HepG2 (cell line): Measurements from ENCODE around the gene ZNF687. TPM values are rescaled to one million over a fixed set of nuclear protein-coding genes. Genes with fewer than 3 reads are reported as not detected.

Experiments
- AGO2 ChIP-seq: fragments of 200-400 bp; formaldehyde crosslinking; optimal IDR thresholded peaks from 2 replicates; pipeline ENCODE3; 2017; ENCODE audit warnings: mild to moderate bottlenecking, low read depth, low read length, moderate library complexity
- ARNT2 ChIP-seq: sonication (generic); formaldehyde crosslinking; IDR thresholded peaks from 2 replicates; pipeline ENCODE4 v1.8.0; 2022; ENCODE audit warnings: mild to moderate bottlenecking, low read depth, missing genetic modification reagents, moderate library complexity
- ATM ChIP-seq: fragments of 450-650 bp; IDR thresholded peaks from 2 replicates; pipeline ENCODE4 v1.7.1; 2017; ENCODE audit warnings: mild to moderate bottlenecking, borderline replicate concordance
- DMAP1 ChIP-seq: IDR thresholded peaks from 2 replicates; pipeline ENCODE4 v1.6.1; 2016
- ETV6 ChIP-seq: sonication (generic); formaldehyde crosslinking; conservative IDR thresholded peaks from 2 replicates; pipeline ENCODE4 v1.4.0; 2020; ENCODE audit warnings: missing genetic modification reagents
- KAT2B ChIP-seq: fragments of 150-350 bp; IDR thresholded peaks from 2 replicates; pipeline ENCODE4 v1.6.1; 2014; ENCODE audit warnings: low read depth, low read length, borderline replicate concordance
- KAT7 ChIP-seq: IDR thresholded peaks from 2 replicates; pipeline ENCODE4 v1.6.1; 2018; ENCODE audit warnings: borderline replicate concordance, missing compliant biosample characterization
- MATR3 ChIP-seq: sonication (generic); formaldehyde crosslinking; IDR thresholded peaks from 2 replicates; pipeline ENCODE4 v1.4.0; 2020; ENCODE audit warnings: missing genetic modification reagents
- MLXIP ChIP-seq: sonication (generic); formaldehyde crosslinking; IDR thresholded peaks from 2 replicates; pipeline ENCODE4 v1.9.0; 2021; ENCODE audit warnings: missing genetic modification reagents, borderline replicate concordance
- PHF21A ChIP-seq: sonication (generic); formaldehyde crosslinking; IDR thresholded peaks from 2 replicates; pipeline ENCODE4 v1.5.0; 2020; ENCODE audit warnings: mild to moderate bottlenecking, missing genetic modification reagents
- POLR2AphosphoS5 ChIP-seq: IDR thresholded peaks from 2 replicates; pipeline ENCODE4 v1.6.1; 2012; ENCODE audit warnings: low read depth, low read length
- SIX1 ChIP-seq: sonication (generic); formaldehyde crosslinking; IDR thresholded peaks from 2 replicates; pipeline ENCODE4 v1.4.0; 2020; ENCODE audit warnings: missing genetic modification reagents, borderline replicate concordance
- SKIL ChIP-seq: sonication (generic); formaldehyde crosslinking; IDR thresholded peaks from 2 replicates; pipeline ENCODE4 v1.8.0; 2022; ENCODE audit warnings: missing genetic modification reagents, mild to moderate bottlenecking, moderate library complexity, borderline replicate concordance
- TAF1 ChIP-seq: sonication (generic); formaldehyde crosslinking; IDR thresholded peaks from 2 replicates; pipeline ENCODE4 v1.4.0; 2020; ENCODE audit warnings: missing genetic modification reagents
- TBX3 ChIP-seq: fragments of 450-650 bp; IDR thresholded peaks from 2 replicates; pipeline ENCODE4 v1.6.1; 2017; ENCODE audit warnings: antibody characterized with exemption, mild to moderate bottlenecking, inconsistent platforms, borderline replicate concordance
- XRCC5 ChIP-seq: fragments of 200-400 bp; formaldehyde crosslinking; optimal IDR thresholded peaks from 2 replicates; pipeline ENCODE3; 2017; ENCODE audit warnings: mild to moderate bottlenecking, low read length
- ZFX ChIP-seq: sonication (generic); formaldehyde crosslinking; IDR thresholded peaks from 2 replicates; pipeline ENCODE4 v1.4.0; 2020; ENCODE audit warnings: mild to moderate bottlenecking, low read depth, missing genetic modification reagents, moderate library complexity
- ZNF224 ChIP-seq: sonication (generic); formaldehyde crosslinking; IDR thresholded peaks from 2 replicates; pipeline ENCODE4 v1.5.0; 2020; ENCODE audit warnings: mild to moderate bottlenecking, missing genetic modification reagents
- ZNF280B ChIP-seq: sonication (generic); formaldehyde crosslinking; IDR thresholded peaks from 2 replicates; pipeline ENCODE4 v1.5.0; 2020; ENCODE audit warnings: missing genetic modification reagents, mild to moderate bottlenecking, borderline replicate concordance
- ZNF333 ChIP-seq: sonication (generic); formaldehyde crosslinking; IDR thresholded peaks from 2 replicates; pipeline ENCODE4 v1.4.0; 2020; ENCODE audit warnings: mild to moderate bottlenecking, missing genetic modification reagents, borderline replicate concordance
- ZSCAN22 ChIP-seq: sonication (generic); formaldehyde crosslinking; IDR thresholded peaks from 2 replicates; pipeline ENCODE4 v1.4.0; 2020; ENCODE audit warnings: mild to moderate bottlenecking, missing genetic modification reagents
- polyA plus RNA-seq, 8 experiments: library from polyadenylated mRNA; depleted of rRNA in 3 of 8; stranded (reverse) in 7 of 8; unstranded in 1 of 8; fragments of >200 nt; fragmentation: Illumina TruSeq in 4 of 8; extraction: Trizol in 4 of 8; gene quantifications; 2 replicates each; pipeline versions ENCODE4 v1.2.1 to v1.2.3, GENCODE V29; 2011 to 2016; ENCODE audit warnings: low read depth in 4 of 8, missing spikeins in 1 of 8, mixed read lengths in 1 of 8; ENCODE audit not compliant: insufficient read depth in 1 of 8
- total RNA-seq, 5 experiments: library from RNA; depleted of rRNA; stranded (reverse); fragments of >200 nt; fragmentation: Illumina TruSeq; extraction: Trizol; gene quantifications; 2 replicates each; pipeline ENCODE4 v1.2.3, GENCODE V29; 2016; ENCODE audit warnings: low read depth in 1 of 5
- TF ChIP-seq, protein P1 (sequence below): fragments of 450-650 bp; IDR thresholded peaks from 2 replicates; pipeline ENCODE4 v1.6.1; 2017
- TF ChIP-seq, protein P2 (sequence below): IDR thresholded peaks from 2 replicates; pipeline ENCODE4 v1.6.1; 2016; ENCODE audit warnings: mild to moderate bottlenecking, missing biosample characterization, missing genetic modification reagents

Gene ZNF687
- total and polyA plus RNA-seq, 2 of the 13 experiments (the other 11 are each of a cell fraction or from before 2014, with no cell fraction given) = 14.1 to 16.5 TPM

GRCh38 chr1:151327223-151327902 lies 45.3 kb downstream of the ZNF687 start, which contains the start of gene PI4KB (continued):
- TF ChIP-seq MLXIP (CRISPR knock-in tag) (no peak), DMAP1 (CRISPR knock-in tag) (peak; percentile 48; the same call in 1 of the 2 replicates), SKIL (CRISPR knock-in tag) (no peak), POLR2AphosphoS5 (peak; percentile 78), ARNT2 (CRISPR knock-in tag) (no peak), KAT7 (CRISPR knock-in tag) (no peak; the same call in 1 of the 2 replicates), ZNF224 (CRISPR knock-in tag) (0 out of 2 replicates have a peak, but pooled peaks have one; percentile 57), ZNF333 (CRISPR knock-in tag) (0 out of 2 replicates have a peak, but pooled peaks have one; percentile 29), AGO2 (peak; percentile 24), ZSCAN22 (CRISPR knock-in tag) (no peak), ATM (no peak), MATR3 (CRISPR knock-in tag) (no peak), ZNF280B (CRISPR knock-in tag) (no peak), XRCC5 (peak; percentile 59), ETV6 (CRISPR knock-in tag) (no peak), ZFX (peak; percentile 69), PHF21A (CRISPR knock-in tag) (0 out of 2 replicates have a peak, but pooled peaks have one; percentile 31), TBX3 (no peak), SIX1 (CRISPR knock-in tag) (no peak), KAT2B (no peak), TAF1 (CRISPR knock-in tag) (peak; percentile 47)
- TF ChIP-seq, protein P1, sequence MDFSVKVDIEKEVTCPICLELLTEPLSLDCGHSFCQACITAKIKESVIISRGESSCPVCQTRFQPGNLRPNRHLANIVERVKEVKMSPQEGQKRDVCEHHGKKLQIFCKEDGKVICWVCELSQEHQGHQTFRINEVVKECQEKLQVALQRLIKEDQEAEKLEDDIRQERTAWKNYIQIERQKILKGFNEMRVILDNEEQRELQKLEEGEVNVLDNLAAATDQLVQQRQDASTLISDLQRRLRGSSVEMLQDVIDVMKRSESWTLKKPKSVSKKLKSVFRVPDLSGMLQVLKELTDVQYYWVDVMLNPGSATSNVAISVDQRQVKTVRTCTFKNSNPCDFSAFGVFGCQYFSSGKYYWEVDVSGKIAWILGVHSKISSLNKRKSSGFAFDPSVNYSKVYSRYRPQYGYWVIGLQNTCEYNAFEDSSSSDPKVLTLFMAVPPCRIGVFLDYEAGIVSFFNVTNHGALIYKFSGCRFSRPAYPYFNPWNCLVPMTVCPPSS = no peak
- TF ChIP-seq, protein P2, sequence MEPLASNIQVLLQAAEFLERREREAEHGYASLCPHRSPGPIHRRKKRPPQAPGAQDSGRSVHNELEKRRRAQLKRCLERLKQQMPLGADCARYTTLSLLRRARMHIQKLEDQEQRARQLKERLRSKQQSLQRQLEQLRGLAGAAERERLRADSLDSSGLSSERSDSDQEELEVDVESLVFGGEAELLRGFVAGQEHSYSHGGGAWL = no peak
